HepG2 (cell line): ENCODE measurements around the gene SAYSD1.
"Not testable (repeated sequence)": the region's sequence is repeated elsewhere in the genome, so short reads cannot be mapped to it uniquely, and the experiment has no call there.

Experiments used
- BATF2 ChIP-seq: sonication (generic); formaldehyde crosslinking; IDR thresholded peaks from 2 replicates; pipeline ENCODE4 v1.8.0; 2022; ENCODE audit warnings: mild to moderate bottlenecking, missing genetic modification reagents, moderate library complexity
- CBFB ChIP-seq: sonication (generic); formaldehyde crosslinking; IDR thresholded peaks from 2 replicates; pipeline ENCODE4 v1.4.0; 2020; ENCODE audit warnings: missing genetic modification reagents
- CBX2 ChIP-seq, 2 experiments: fragments of 200-600 bp in 1 of 2; sonication (generic); formaldehyde crosslinking in 1 of 2; IDR thresholded peaks; 2 replicates each; pipeline versions ENCODE4 v1.7.0 to v1.8.1; 2018 to 2022; ENCODE audit warnings: low read depth in 2 of 2, low read length in 1 of 2, mild to moderate bottlenecking in 1 of 2, missing genetic modification reagents in 1 of 2
- HOXA7 ChIP-seq: sonication (generic); formaldehyde crosslinking; IDR thresholded peaks from 2 replicates; pipeline ENCODE4 v1.8.1; 2022; ENCODE audit warnings: mild to moderate bottlenecking, missing genetic modification reagents, moderate library complexity
- JUND ChIP-seq: sonication (generic); formaldehyde crosslinking; IDR thresholded peaks from 2 replicates; pipeline ENCODE4 v1.8.0; 2022; ENCODE audit warnings: mild to moderate bottlenecking, missing genetic modification reagents
- KAT7 ChIP-seq: IDR thresholded peaks from 2 replicates; pipeline ENCODE4 v1.6.1; 2018; ENCODE audit warnings: borderline replicate concordance, missing compliant biosample characterization
- RFX5 ChIP-seq: IDR thresholded peaks from 2 replicates; pipeline ENCODE4 v1.6.1; 2011; ENCODE audit warnings: low read depth, low read length, improper control_type of control experiment
- SKIL ChIP-seq: sonication (generic); formaldehyde crosslinking; IDR thresholded peaks from 2 replicates; pipeline ENCODE4 v1.8.0; 2022; ENCODE audit warnings: missing genetic modification reagents, mild to moderate bottlenecking, moderate library complexity, borderline replicate concordance
- ZNF263 ChIP-seq: sonication (generic); formaldehyde crosslinking; IDR thresholded peaks from 2 replicates; pipeline ENCODE4 v1.4.0; 2020; ENCODE audit warnings: missing genetic modification reagents
- TF ChIP-seq, protein P1 (sequence below): sonication (generic); formaldehyde crosslinking; IDR thresholded peaks from 2 replicates; pipeline ENCODE4 v1.4.0; 2020; ENCODE audit warnings: mild to moderate bottlenecking, missing genetic modification reagents, borderline replicate concordance
- TF ChIP-seq, protein P2 (sequence below): sonication (generic); formaldehyde crosslinking; IDR thresholded peaks from 2 replicates; pipeline ENCODE4 v1.8.0; 2022; ENCODE audit warnings: low read depth, missing genetic modification reagents

- not testable (repeated sequence) for TF ChIP-seq BATF2 (CRISPR knock-in tag); JUND (CRISPR knock-in tag); SKIL; CBFB; KAT7 (CRISPR knock-in tag); ZNF263 (CRISPR knock-in tag); RFX5; CBX2 (IDR thresholded peaks at IDR 0.05; ENCODE audit: low read depth, low read length); CBX2 (CRISPR knock-in tag; IDR thresholded peaks at IDR 0.05; ENCODE audit: low read depth); HOXA7 (CRISPR knock-in tag)
- TF ChIP-seq, protein P1, sequence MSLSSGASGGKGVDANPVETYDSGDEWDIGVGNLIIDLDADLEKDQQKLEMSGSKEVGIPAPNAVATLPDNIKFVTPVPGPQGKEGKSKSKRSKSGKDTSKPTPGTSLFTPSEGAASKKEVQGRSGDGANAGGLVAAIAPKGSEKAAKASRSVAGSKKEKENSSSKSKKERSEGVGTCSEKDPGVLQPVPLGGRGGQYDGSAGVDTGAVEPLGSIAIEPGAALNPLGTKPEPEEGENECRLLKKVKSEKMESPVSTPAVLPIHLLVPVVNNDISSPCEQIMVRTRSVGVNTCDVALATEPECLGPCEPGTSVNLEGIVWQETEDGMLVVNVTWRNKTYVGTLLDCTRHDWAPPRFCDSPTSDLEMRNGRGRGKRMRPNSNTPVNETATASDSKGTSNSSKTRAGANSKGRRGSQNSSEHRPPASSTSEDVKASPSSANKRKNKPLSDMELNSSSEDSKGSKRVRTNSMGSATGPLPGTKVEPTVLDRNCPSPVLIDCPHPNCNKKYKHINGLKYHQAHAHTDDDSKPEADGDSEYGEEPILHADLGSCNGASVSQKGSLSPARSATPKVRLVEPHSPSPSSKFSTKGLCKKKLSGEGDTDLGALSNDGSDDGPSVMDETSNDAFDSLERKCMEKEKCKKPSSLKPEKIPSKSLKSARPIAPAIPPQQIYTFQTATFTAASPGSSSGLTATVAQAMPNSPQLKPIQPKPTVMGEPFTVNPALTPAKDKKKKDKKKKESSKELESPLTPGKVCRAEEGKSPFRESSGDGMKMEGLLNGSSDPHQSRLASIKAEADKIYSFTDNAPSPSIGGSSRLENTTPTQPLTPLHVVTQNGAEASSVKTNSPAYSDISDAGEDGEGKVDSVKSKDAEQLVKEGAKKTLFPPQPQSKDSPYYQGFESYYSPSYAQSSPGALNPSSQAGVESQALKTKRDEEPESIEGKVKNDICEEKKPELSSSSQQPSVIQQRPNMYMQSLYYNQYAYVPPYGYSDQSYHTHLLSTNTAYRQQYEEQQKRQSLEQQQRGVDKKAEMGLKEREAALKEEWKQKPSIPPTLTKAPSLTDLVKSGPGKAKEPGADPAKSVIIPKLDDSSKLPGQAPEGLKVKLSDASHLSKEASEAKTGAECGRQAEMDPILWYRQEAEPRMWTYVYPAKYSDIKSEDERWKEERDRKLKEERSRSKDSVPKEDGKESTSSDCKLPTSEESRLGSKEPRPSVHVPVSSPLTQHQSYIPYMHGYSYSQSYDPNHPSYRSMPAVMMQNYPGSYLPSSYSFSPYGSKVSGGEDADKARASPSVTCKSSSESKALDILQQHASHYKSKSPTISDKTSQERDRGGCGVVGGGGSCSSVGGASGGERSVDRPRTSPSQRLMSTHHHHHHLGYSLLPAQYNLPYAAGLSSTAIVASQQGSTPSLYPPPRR (CRISPR knock-in tag): not testable (repeated sequence)
- TF ChIP-seq, protein P2, sequence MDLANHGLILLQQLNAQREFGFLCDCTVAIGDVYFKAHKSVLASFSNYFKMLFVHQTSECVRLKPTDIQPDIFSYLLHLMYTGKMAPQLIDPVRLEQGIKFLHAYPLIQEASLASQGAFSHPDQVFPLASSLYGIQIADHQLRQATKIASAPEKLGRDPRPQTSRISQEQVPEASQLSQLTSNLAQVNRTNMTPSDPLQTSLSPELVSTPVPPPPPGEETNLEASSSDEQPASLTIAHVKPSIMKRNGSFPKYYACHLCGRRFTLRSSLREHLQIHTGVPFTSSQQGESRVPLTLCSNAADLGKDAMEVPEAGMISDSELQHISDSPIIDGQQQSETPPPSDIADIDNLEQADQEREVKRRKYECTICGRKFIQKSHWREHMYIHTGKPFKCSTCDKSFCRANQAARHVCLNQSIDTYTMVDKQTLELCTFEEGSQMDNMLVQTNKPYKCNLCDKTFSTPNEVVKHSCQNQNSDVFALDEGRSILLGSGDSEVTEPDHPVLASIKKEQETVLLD (CRISPR knock-in tag): not testable (repeated sequence)
Measured at GRCh38 chr6:39134761-39135160, 19.8 kb upstream of the SAYSD1 start.
